ENCODE results near the gene HMGB3. TPM values are rescaled to one million over a fixed set of nuclear protein-coding genes. Genes with fewer than 3 reads are reported as not detected.
A peak's percentile ranks its signal among the peaks of the same experiment; 100 is the strongest.
"Not testable (repeated sequence)": the region's sequence is repeated elsewhere in the genome, so short reads cannot be mapped to it uniquely, and the experiment has no call there.

HMGB3 gene
- total RNA-seq, 2 donors from 2014 or later: 220 to 413 TPM

GRCh38 chrX:150959557-150959956 lies 23.6 kb upstream of the HMGB3 start:
- Mint-ChIP-seq H3K9me3 (peaks cover 6% of the 10 kb centered on the region), H3K4me1 (no peaks in the 10 kb centered on the region)

GRCh38 chrX:150961631-150962030 lies 21.5 kb upstream of the HMGB3 start:
- Histone ChIP-seq H3K4me3 (ENCODE audit: low read length) (no peak overlapping the region), H3K27me3 (ENCODE audit: control insufficient read depth, insufficient read depth, low read length, poor library complexity, severe bottlenecking) (no peaks in the 10 kb centered on the region), H3K9ac (ENCODE audit: extremely low read depth, low read length, poor library complexity, severe bottlenecking) (no peak overlapping the region), H3K27ac (ENCODE audit: low read depth, low read length) (no peak overlapping the region), H3K9me3 (ENCODE audit: control insufficient read depth, low read length) (no peaks in the 10 kb centered on the region), H3K36me3 (ENCODE audit: control insufficient read depth, insufficient read depth, low read length) (no peaks in the 10 kb centered on the region), H3K4me1 (ENCODE audit: control insufficient read depth, insufficient read depth, low read length) (no peaks in the 10 kb centered on the region)
- no peak for DNase-seq
- no peaks in the 10 kb centered on the region for H3K27me3 Mint-ChIP-seq (ENCODE audit: insufficient read depth)
- WGBS, 2 experiments (ENCODE audit: insufficient coverage in 1 of 2, insufficient read length in 1 of 2): 95% methylated on average over 7 of the region's 7 CpGs; no CpG with 5 or more reads in 1 of the 2 experiments
- no peak overlapping the region for H3K4me3 Mint-ChIP-seq
- peaks cover 1% of the 10 kb centered on the region for H3K9me3 Mint-ChIP-seq
- TF ChIP-seq CTCF (conservative IDR thresholded peaks at IDR 0.05): no peak
- H3K36me3 Mint-ChIP-seq (ENCODE audit: low read depth): no peaks in the 10 kb centered on the region
- H3K4me1 Mint-ChIP-seq: peaks cover 6% of the 10 kb centered on the region
- H3K27ac Mint-ChIP-seq: no peak overlapping the region

More at GRCh38 chrX:150959557-150959956, 23.6 kb upstream of the HMGB3 start:
- H3K9me3 ChIP-seq (ENCODE audit: control insufficient read depth, low read length): no peaks in the 10 kb centered on the region
- no peak overlapping the region for H3K9ac ChIP-seq (ENCODE audit: extremely low read depth, low read length, poor library complexity, severe bottlenecking)
- TF ChIP-seq CTCF (conservative IDR thresholded peaks at IDR 0.05): no peak
- no peak overlapping the region for H3K27ac Mint-ChIP-seq
- H3K4me3 Mint-ChIP-seq: no peak overlapping the region
- DNase-seq: no peak
- H3K4me1 ChIP-seq (ENCODE audit: control insufficient read depth, insufficient read depth, low read length): no peaks in the 10 kb centered on the region
- no peaks in the 10 kb centered on the region for H3K27me3 ChIP-seq (ENCODE audit: control insufficient read depth, insufficient read depth, low read length, poor library complexity, severe bottlenecking)
- H3K27ac ChIP-seq (ENCODE audit: low read depth, low read length): no peak overlapping the region
- 90% methylated on average over 2 of the region's 2 CpGs; no CpG with 5 or more reads in 1 of the 2 experiments for WGBS, 2 experiments (ENCODE audit: insufficient coverage in 1 of 2, insufficient read length in 1 of 2)
- H3K36me3 Mint-ChIP-seq (ENCODE audit: low read depth): no peaks in the 10 kb centered on the region
- no peaks in the 10 kb centered on the region for H3K36me3 ChIP-seq (ENCODE audit: control insufficient read depth, insufficient read depth, low read length)
- no peaks in the 10 kb centered on the region for H3K27me3 Mint-ChIP-seq (ENCODE audit: insufficient read depth)
- H3K4me3 ChIP-seq (ENCODE audit: low read length): no peak overlapping the region

- not testable (repeated sequence) for H3K4me3 Mint-ChIP-seq; H3K36me3 Mint-ChIP-seq (ENCODE audit: low read depth); DNase-seq; H3K9ac ChIP-seq (ENCODE audit: extremely low read depth, low read length, poor library complexity, severe bottlenecking); H3K27me3 ChIP-seq (ENCODE audit: control insufficient read depth, insufficient read depth, low read length, poor library complexity, severe bottlenecking); H3K27ac ChIP-seq (ENCODE audit: low read depth, low read length); H3K27ac Mint-ChIP-seq; H3K9me3 Mint-ChIP-seq; H3K4me1 ChIP-seq (ENCODE audit: control insufficient read depth, insufficient read depth, low read length); H3K36me3 ChIP-seq (ENCODE audit: control insufficient read depth, insufficient read depth, low read length); H3K4me3 ChIP-seq (ENCODE audit: low read length); H3K27me3 Mint-ChIP-seq (ENCODE audit: insufficient read depth); H3K9me3 ChIP-seq (ENCODE audit: control insufficient read depth, low read length)
- WGBS, 2 experiments (ENCODE audit: insufficient coverage in 1 of 2, insufficient read length in 1 of 2): 80 to 98% methylated on average over 1 to 12 of the region's 12 CpGs
- H3K4me1 Mint-ChIP-seq: peaks cover 20% of the 10 kb centered on the region
Measured at GRCh38 chrX:150964416-150964815, 18.7 kb upstream of the HMGB3 start.

- peaks cover 20% of the 10 kb centered on the region for H3K4me1 Mint-ChIP-seq
- WGBS, 2 experiments (ENCODE audit: insufficient coverage in 1 of 2, insufficient read length in 1 of 2): 44 to 67% methylated on average over 3 to 11 of the region's 11 CpGs
- peaks cover 3% of the 10 kb centered on the region for H3K9me3 Mint-ChIP-seq
- no peak overlapping the region for H3K4me3 Mint-ChIP-seq
- no peaks in the 10 kb centered on the region for H3K4me1 ChIP-seq (ENCODE audit: control insufficient read depth, insufficient read depth, low read length)
- TF ChIP-seq CTCF (conservative IDR thresholded peaks at IDR 0.05): no peak
- no peak overlapping the region for H3K4me3 ChIP-seq (ENCODE audit: low read length)
- peak overlapping the region; percentile 8 for H3K27ac Mint-ChIP-seq
- no peaks in the 10 kb centered on the region for H3K27me3 ChIP-seq (ENCODE audit: control insufficient read depth, insufficient read depth, low read length, poor library complexity, severe bottlenecking)
- no peaks in the 10 kb centered on the region for H3K36me3 Mint-ChIP-seq (ENCODE audit: low read depth)
- no peaks in the 10 kb centered on the region for H3K9me3 ChIP-seq (ENCODE audit: control insufficient read depth, low read length)
- no peaks in the 10 kb centered on the region for H3K27me3 Mint-ChIP-seq (ENCODE audit: insufficient read depth)
- no peak overlapping the region for H3K9ac ChIP-seq (ENCODE audit: extremely low read depth, low read length, poor library complexity, severe bottlenecking)
- H3K36me3 ChIP-seq (ENCODE audit: control insufficient read depth, insufficient read depth, low read length): no peaks in the 10 kb centered on the region
- no peak for DNase-seq
- no peak overlapping the region for H3K27ac ChIP-seq (ENCODE audit: low read depth, low read length)
Measured at GRCh38 chrX:150966235-150966634, 16.9 kb upstream of the HMGB3 start.

All from endodermal cell (in vitro differentiated cells).